SKM-1 treated with dmso at 0.1 percent for 144 hours (cell line): ENCODE results near the gene TRIO.

Source experiments
- DNase-seq: peaks from one replicate; lab custom pipeline; 2025; ENCODE audit not compliant: unreplicated experiment; lab: John Stamatoyannopoulos, UW

The TRIO gene

GRCh38 chr5:14184725-14185124, 41.6 kb downstream of the TRIO start:
- no peak for DNase-seq

DNA sequence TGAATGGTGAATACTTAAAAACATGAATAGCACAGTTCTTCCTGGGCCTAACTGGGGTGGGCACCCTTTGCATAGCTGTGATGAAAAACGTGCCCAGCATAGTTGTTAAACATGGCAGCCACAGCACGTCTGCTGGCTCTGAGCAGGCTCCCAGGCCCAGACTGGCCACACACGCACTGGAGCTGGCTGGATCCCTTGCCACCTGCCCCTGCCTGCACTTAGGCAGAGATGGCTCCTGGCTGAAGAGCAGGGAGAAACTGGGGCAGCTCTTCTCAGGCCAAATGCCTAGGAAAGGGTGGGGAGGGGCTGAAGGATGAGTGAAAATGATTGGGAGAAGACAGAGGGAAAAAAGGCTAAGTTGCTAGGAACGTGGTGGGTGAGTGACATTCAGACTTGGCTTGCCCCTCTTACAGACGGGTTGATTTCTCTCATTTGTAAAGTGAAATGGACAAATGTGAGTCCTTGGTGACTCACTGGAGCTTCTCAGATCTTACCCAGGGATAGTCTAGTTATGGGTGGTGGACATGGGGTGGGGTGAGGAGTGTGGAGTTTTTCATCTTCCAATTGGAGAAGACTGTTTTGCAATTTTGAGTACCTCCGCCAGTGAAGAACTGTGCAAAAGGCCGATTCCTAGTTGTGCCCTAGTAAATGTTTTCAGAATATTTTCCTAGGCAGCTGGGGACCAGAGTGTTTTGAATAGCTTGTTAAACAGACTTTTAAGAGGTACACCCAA, 42.4 kb downstream of the TRIO start:
- no peak for DNase-seq

- no peak for DNase-seq
These were observed 43.1 kb downstream of the TRIO start for GRCh38 chr5:14186059-14186830.

DNA sequence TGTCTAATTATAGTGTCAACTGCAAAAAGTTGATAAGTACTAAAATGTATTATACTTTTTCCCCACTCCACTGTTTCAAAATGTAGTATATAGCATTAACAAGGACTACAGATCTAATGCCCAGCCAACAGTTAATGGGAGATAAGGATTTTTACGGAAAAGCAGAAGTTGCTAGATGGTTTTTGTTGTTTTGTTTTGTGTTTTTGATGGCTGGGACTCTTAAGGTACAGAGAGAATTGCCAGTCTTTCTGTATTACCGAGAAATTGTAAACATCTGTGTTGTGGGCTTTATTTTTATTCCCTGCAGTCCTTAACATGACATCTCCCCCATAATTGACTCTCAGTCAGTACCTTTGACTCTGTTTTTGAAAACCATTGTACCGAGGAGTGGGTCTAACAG, 44.0 kb downstream of the TRIO start:
- DNase-seq, result no peak

DNA sequence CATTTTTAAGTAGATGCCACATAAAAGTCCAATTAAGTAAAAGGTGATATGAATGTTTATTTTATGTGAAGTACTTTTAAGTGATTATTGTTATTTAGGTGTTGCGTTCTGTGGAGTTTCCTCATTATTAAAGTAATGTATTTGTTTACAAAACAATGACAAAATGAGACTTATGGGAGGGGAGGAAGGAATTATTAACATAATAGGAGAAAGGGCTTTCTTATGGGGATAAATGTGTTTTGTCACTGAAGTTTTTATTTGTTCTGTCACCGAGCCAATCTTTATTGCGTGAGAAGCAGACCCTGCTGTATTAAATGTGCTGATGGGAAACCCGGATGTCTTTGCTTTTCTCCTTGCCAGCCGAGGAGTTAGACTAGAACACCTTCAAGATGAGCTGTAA, 44.5 kb downstream of the TRIO start:
- DNase-seq, result no peak

DNA sequence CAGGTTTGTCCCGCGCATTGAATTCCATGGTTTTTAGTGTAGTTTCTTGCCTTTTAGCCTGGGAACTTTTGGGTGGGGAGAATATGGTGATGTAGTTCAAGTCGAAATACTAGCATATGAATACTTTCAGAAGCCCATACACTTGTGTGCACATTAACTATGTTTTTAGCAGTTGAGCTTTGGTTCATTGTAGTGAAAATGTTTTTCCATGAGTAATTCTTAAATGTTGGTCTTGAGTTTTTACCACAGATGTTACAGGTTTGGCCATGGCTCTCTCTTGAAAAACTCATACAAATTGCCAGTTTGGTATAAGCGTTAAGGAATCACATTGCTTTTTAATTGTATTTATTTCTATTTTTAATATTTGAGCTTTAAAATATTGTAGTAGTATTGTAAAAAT, 45.6 kb downstream of the TRIO start:
- DNase-seq, result no peak

DNA sequence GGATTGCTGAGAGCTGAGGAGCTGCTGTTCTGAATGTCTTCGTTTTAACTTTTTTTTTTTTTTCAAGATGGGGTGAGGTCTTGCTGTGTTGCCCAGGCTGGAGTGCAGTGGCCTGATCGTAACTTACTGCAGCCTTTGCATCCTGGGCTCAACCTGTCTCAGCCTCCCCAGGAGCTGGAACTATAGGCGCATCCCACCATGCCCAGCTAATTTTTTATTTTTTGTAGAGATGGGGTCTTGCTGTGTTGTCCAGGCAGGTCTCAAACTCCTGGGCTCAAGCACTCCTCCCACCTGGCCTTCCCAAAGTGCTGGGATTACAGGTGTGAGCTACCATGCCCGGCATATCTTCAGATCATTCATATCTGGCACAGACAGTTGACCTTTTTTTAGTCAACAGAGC, 46.5 kb downstream of the TRIO start:
- no peak for DNase-seq

GRCh38 chr5:14190194-14191164, 47.3 kb downstream of the TRIO start:
- no peak for DNase-seq

DNA sequence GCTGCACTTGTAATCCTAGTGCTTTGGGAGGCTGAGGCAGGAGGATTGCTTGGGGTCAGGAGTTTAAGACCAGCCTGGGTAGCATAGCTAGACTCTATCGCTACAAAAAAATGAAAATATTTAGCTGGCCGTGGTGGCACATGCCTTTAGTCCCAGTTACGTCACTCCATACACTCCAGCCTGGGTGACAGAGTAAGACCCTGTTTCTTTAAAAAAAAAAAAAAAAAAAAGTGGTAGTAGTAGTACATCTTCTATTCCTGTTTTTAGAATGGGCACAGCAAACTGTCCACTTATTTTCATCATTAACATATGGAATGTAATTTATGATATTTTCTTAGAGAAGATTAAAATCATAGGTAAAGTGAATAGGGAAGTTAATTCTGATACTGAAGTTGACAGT, 48.2 kb downstream of the TRIO start:
- no peak for DNase-seq

DNA sequence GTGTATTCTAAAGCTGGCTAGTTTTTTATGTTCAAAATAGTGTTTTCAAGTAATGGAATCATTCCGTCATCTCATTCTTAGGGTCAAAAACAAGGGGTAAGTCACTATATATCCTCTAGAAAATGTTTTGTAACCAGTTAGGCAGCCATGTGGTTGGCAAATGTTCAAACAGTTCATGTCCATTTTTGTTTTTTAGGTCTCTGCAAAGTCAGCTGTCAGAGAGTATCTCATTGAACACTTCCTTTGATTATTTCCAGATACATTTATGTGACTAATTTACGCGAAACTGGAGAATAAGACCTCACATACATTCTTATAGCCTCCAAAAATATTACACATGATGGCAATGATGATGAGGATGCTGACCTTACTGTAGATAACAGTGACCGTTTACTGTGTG, 50.4 kb downstream of the TRIO start:
- DNase-seq, result no peak

- DNase-seq, result no peak
These were observed 52.4 kb downstream of the TRIO start for GRCh38 chr5:14195588-14195987.

- DNase-seq, result no peak
These were observed 53.9 kb downstream of the TRIO start for GRCh38 chr5:14197056-14197455.

- no peak for DNase-seq
These were observed 56.8 kb downstream of the TRIO start for GRCh38 chr5:14199902-14200301.

DNA sequence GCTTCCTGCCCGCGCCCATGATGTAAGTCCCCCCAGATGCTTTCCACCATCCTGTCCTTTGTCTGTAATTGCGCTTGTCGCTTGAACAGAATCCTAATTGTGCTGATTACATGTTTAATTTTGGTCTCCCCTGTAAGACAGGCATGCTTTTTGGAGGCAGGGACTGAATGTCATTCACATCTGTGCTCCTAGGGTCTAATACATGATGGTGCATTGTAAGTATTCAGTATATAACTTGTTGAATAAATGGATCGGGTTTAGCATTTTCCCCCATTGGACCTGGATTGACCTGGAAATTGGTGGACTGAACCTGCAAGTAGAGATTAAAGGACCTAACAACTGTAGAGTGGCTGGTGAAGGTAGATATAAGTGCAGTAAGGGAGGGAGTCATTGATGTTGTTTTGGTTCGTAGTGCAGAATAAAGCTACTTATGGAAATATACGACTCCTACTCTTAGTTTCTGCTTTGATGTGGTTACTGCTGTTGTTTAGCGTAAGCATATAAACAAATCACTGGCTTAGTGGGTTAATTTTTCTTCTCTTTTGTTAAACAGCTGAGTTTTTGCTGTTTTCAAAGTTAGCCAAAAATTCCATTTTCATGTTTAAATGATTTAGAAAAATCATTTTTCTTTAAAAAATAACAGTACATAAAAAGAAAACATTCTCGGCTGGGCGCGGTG, 57.3 kb downstream of the TRIO start:
- DNase-seq, result no peak

DNA sequence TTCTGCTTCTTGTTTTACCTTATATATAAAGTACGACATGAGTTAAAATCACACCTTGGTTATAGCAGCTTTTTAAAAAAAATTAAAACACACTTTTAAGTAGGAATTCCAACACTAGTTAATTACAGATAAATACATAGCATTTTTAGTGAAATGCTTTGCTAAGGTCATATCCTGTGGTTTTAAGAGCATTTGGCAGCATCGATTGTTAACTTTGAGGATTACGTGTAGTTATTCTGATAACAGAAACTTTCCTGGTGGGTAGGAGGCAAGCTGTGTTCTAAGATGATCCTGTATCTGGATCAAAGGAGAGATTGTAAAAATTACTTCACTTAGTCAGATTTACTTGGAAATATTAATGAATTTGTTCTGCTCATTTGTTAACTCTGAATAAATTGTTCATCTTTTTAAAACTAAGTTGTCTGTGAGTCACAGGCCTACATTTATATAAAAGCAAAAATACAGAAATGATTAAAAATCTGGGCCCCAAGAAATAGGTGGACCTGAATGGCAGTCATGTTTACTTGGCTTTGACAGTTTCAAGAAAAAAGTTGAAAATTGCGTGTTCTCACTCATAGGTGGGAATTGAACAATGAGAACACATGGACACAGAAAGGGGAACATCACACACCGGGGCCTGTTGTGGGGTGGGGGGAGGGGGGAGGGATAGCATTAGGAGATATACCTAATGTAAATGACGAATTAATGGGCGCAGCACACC, 58.3 kb downstream of the TRIO start:
- no peak for DNase-seq

DNA sequence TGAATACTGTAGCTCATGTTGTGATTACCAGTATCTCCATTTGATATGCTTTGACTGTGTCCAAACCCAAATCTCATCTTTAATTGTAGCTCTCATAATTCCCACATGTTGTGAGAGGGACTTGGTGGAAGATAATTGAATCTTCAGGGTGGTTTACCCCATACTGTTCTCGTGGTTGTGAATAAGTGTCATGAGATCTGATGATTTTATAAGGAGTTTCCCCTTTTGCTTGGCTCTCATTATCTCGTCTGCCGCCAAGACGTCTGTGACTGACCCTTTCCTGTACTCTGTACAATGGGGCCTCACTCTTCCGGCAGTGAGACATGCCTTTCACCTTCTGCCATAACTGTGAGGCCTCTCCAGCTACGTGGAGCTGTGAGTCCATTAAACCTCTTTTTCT, 59.3 kb downstream of the TRIO start:
- DNase-seq, result peak; percentile 51

GRCh38 chr5:14204011-14204670, 61.0 kb downstream of the TRIO start:
- no peak for DNase-seq

DNA sequence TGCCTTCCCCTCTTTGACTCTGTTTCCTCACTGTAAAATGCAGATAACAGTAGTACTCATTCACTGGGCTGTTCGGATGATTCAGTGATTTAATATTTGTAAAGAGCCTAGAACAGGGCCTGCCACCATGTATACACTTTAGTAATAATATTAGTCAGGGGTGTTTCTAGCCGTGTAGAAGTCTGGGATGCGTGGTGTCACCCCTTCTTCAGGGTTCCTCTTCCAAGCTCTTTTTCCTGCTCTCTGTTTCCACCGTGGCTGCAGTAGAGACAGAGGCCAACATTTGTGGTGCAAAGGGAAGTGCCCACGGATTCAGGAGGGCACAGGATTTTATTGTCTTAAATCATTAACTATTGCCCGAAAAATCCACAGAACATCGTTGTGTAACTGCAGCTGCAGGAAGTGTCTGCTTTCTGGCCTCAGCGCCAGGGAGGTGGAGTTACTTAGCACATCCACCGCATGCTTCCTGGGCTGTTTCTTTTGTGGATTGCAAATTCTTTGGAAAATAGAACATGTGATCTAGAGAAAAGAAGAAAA, 61.7 kb downstream of the TRIO start:
- DNase-seq, result peak; percentile 57

DNA sequence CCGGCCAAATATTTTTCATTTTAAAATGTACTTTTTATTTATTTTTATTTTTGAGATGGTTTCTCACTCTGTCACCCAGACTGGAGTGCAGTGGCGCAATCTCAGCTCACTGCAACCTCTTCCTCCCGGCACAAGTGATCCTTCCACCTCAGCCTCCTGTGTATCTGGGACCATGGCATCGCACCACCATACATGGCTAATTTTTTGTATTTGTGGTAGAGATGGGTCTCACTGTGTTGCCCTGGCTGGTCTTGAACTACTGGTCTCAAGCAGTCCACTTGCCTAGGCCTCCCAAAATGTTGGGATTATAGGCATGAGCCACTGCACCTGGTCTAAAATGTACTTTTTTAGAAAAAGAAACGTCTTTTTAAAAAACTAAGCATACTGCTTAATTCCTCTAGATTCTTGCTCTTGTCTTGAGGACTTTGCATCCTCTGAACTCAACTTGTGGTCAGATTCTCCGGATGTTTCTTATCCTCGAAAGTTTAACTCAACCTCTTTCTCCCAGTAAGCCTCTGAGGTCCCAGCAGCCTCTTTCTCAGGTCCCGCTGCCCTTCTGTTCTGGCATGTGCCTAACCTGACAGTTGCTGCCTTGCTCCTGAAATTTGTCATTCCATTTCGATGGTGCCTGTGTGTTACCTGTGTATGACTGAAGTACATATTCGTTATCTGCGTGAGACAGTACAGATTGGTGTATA, 63.0 kb downstream of the TRIO start:
- no peak for DNase-seq
